ENCODE data around the gene ZNF714. TPM values are rescaled to one million over a fixed set of nuclear protein-coding genes. Genes with fewer than 3 reads are reported as not detected.
"Not testable (repeated sequence)": the region's sequence is repeated elsewhere in the genome, so short reads cannot be mapped to it uniquely, and the experiment has no call there.

ZNF714 gene
- total and polyA plus RNA-seq, 8 donors, result 1.1 to 22.4 (median 2.7) TPM

- no peak for TF ChIP-seq EP300 (IDR thresholded peaks at IDR 0.05)
- no peak for TF ChIP-seq POLR2A (IDR thresholded peaks at IDR 0.05)
- no peak for TF ChIP-seq CTCF (IDR thresholded peaks at IDR 0.05)
- no peak for TF ChIP-seq POLR2AphosphoS5 (IDR thresholded peaks at IDR 0.05)
- intact Hi-C loops (cut with DNase I; ENCODE audit: low total_unique reads), result no loop called here
- Histone ChIP-seq H3K27ac (no peak overlapping the region), H3K4me1 (no peaks in the 10 kb centered on the region), H3K27me3 (no peaks in the 10 kb centered on the region), H3K9me3 (peaks cover 0 to 2% (median 0%) of the 10 kb centered on the region in 4 donors), H3K36me3 (no peaks in the 10 kb centered on the region), H3K4me3 (no peak overlapping the region)
- no peak for DNase-seq
- WGBS, 5 donors, result 79 to 85% (median 84%) methylated on average over 8 of the region's 8 CpGs
Observed at GRCh38 chr19:21135433-21135832, 53.4 kb downstream of the ZNF714 start.

- DNase-seq, result no peak
- TF ChIP-seq POLR2AphosphoS5 (IDR thresholded peaks at IDR 0.05), result no peak
- no peak for TF ChIP-seq POLR2A (IDR thresholded peaks at IDR 0.05)
- no peak for TF ChIP-seq EP300 (IDR thresholded peaks at IDR 0.05)
- TF ChIP-seq CTCF (IDR thresholded peaks at IDR 0.05), result no peak
- no peaks in the 10 kb centered on the region for H3K9me3 ChIP-seq
- no peak overlapping the region for H3K27ac ChIP-seq
- intact Hi-C loops (cut with DNase I; ENCODE audit: low total_unique reads), result no loop called here
- H3K4me1 ChIP-seq, result peaks cover 0 to 15% (median 9%) of the 10 kb centered on the region in 4 donors
- no peak overlapping the region for H3K4me3 ChIP-seq
- no peaks in the 10 kb centered on the region for H3K36me3 ChIP-seq
- H3K27me3 ChIP-seq, result no peaks in the 10 kb centered on the region
Observed at GRCh38 chr19:21138130-21138529, 56.1 kb downstream of the ZNF714 start.

GRCh38 chr19:21141006-21141405, 59.0 kb downstream of the ZNF714 start:
- DNase-seq; intact Hi-C loops (cut with DNase I; ENCODE audit: low total_unique reads); H3K27me3 ChIP-seq; H3K27ac ChIP-seq; H3K9me3 ChIP-seq; H3K4me3 ChIP-seq: not testable (repeated sequence)
- peaks cover 0 to 26% (median 24%) of the 10 kb centered on the region in 4 donors for H3K36me3 ChIP-seq
- WGBS, 5 donors, result 88 to 100% (median 94%) methylated on average over 1 of the region's 1 CpG
- peaks cover 0 to 28% (median 13%) of the 10 kb centered on the region in 4 donors for H3K4me1 ChIP-seq

GRCh38 chr19:21141787-21142464, 59.9 kb downstream of the ZNF714 start, which contains the start of gene ZNF431:
TSS of gene ZNF431 (plus strand) at chr19:21142040. CDS start at chr19:21142184, 144 bp downstream.
- WGBS, 5 donors, result 0 to 1% (median 1%) methylated on average over 24 to 30 of the region's 30 CpGs

GRCh38 chr19:21143428-21143827, 61.4 kb downstream of the ZNF714 start:
- WGBS, 5 donors, result 88 to 96% (median 90%) methylated on average over 5 of the region's 5 CpGs
- intact Hi-C loops (cut with DNase I; ENCODE audit: low total_unique reads), result no loop called here
- TF ChIP-seq POLR2AphosphoS5 (IDR thresholded peaks at IDR 0.05) (no peak), EP300 (IDR thresholded peaks at IDR 0.05) (no peak), POLR2A (IDR thresholded peaks at IDR 0.05) (no peak), CTCF (IDR thresholded peaks at IDR 0.05) (no peak)
- DNase-seq, result no peak
- H3K4me3 ChIP-seq, result no peak overlapping the region
- H3K36me3 ChIP-seq, result peaks cover 0 to 49% (median 45%) of the 10 kb centered on the region in 4 donors
- no peaks in the 10 kb centered on the region for H3K27me3 ChIP-seq
- no peaks in the 10 kb centered on the region for H3K9me3 ChIP-seq
- H3K27ac ChIP-seq, result no peak overlapping the region
- peaks cover 0 to 28% (median 13%) of the 10 kb centered on the region in 4 donors for H3K4me1 ChIP-seq

More at GRCh38 chr19:21141787-21142464, 59.9 kb downstream of the ZNF714 start, which contains the start of gene ZNF431:
- intact Hi-C loops (cut with DNase I; ENCODE audit: low total_unique reads), result no loop called here
- TF ChIP-seq EP300 (IDR thresholded peaks at IDR 0.05), result no peak
- no peak for TF ChIP-seq POLR2A (IDR thresholded peaks at IDR 0.05)
- peak; percentile 20 to 74 (median 72) for TF ChIP-seq POLR2AphosphoS5 (IDR thresholded peaks at IDR 0.05)
- Histone ChIP-seq H3K4me1 (peaks cover 0 to 28% (median 13%) of the 10 kb centered on the region in 4 donors), H3K4me3 (peak within 1 kb of the TSS; percentile 65 to 83 (median 72)), H3K36me3 (peaks cover 0 to 35% (median 33%) of the 10 kb centered on the region in 4 donors), H3K9me3 (no peaks in the 10 kb centered on the region), H3K27ac (peak within 1 kb of the TSS; percentile 73 to 86 (median 81)), H3K27me3 (no peaks in the 10 kb centered on the region)
- peak; percentile 91 to 97 for DNase-seq
